DND-41 (cell line): ENCODE data around the gene B3GALT6.

Experiments used
- ATAC-seq: fragments of 200-7000 bp; cut with Tn5 transposase; 3 replicates; pipeline ENCODE4 v1.9.1; 2021; ENCODE audit warnings: low read depth; ENCODE audit not compliant: insufficient read depth
- DNase-seq: peaks from one replicate; pipeline ENCODE4 v3.0.0-alpha.2; 2020
- H2AFZ ChIP-seq: 2 replicates; pipeline ENCODE4 v1.6.0; 2012; ENCODE audit warnings: low read depth, low read length
- H3K27ac ChIP-seq: 2 replicates; pipeline ENCODE4 v1.5.1; 2012; ENCODE audit warnings: low read length, inconsistent platforms
- H3K27me3 ChIP-seq: fragments of 200-600 bp; sonication (generic); 2 replicates; pipeline ENCODE4 v1.6.0; 2012; ENCODE audit warnings: low read length, mild to moderate bottlenecking, inconsistent platforms; ENCODE audit not compliant: insufficient read depth, poor library complexity
- H3K36me3 ChIP-seq: 2 replicates; pipeline ENCODE4 v1.5.1; 2012; ENCODE audit warnings: low read length, inconsistent platforms; ENCODE audit not compliant: insufficient read depth
- H3K4me1 ChIP-seq: 2 replicates; pipeline ENCODE4 v1.5.1; 2012; ENCODE audit warnings: mild to moderate bottlenecking, low read length; ENCODE audit not compliant: insufficient read depth
- H3K4me2 ChIP-seq: 2 replicates; pipeline ENCODE4 v1.6.0; 2012; ENCODE audit warnings: mild to moderate bottlenecking, moderate library complexity, low read length, inconsistent platforms; ENCODE audit not compliant: insufficient read depth
- H3K4me3 ChIP-seq, 2 experiments: fragments of 200-600 bp in 1 of 2; shearing (Covaris generic) in 1 of 2; 2 replicates each; pipeline ENCODE4 v1.5.1; 2012 to 2016; ENCODE audit warnings: inconsistent platforms in 2 of 2, low read length in 2 of 2, mild to moderate bottlenecking in 2 of 2, low read depth in 1 of 2, moderate library complexity in 1 of 2
- H3K79me2 ChIP-seq: 2 replicates; pipeline ENCODE4 v1.6.0; 2012; ENCODE audit warnings: low read length, inconsistent platforms; ENCODE audit not compliant: insufficient read depth
- H3K9ac ChIP-seq: 2 replicates; pipeline ENCODE4 v1.6.0; 2012; ENCODE audit warnings: low read depth, mild to moderate bottlenecking, inconsistent platforms, low read length, moderate library complexity
- H3K9me3 ChIP-seq: 2 replicates; pipeline ENCODE4 v1.5.1; 2012; ENCODE audit warnings: low read length, moderate library complexity, mild to moderate bottlenecking, inconsistent platforms; ENCODE audit not compliant: insufficient read depth, severe bottlenecking
- H4K20me1 ChIP-seq: 2 replicates; pipeline ENCODE4 v1.6.0; 2012; ENCODE audit warnings: low read length; ENCODE audit not compliant: insufficient read depth
- EZH2 ChIP-seq: IDR thresholded peaks from 3 replicates; pipeline ENCODE4 v1.6.1; 2012; ENCODE audit warnings: borderline replicate concordance, low read depth, mild to moderate bottlenecking, moderate library complexity, low read length, inconsistent platforms; ENCODE audit not compliant: severe bottlenecking
- TF ChIP-seq, protein P1 (sequence below): IDR thresholded peaks from 2 replicates; pipeline ENCODE4 v1.5.1; 2012; ENCODE audit warnings: borderline replicate concordance, low read length, moderate library complexity, mild to moderate bottlenecking; ENCODE audit not compliant: poor library complexity, severe bottlenecking; ENCODE audit errors: extremely low read depth

Gene B3GALT6

DNA sequence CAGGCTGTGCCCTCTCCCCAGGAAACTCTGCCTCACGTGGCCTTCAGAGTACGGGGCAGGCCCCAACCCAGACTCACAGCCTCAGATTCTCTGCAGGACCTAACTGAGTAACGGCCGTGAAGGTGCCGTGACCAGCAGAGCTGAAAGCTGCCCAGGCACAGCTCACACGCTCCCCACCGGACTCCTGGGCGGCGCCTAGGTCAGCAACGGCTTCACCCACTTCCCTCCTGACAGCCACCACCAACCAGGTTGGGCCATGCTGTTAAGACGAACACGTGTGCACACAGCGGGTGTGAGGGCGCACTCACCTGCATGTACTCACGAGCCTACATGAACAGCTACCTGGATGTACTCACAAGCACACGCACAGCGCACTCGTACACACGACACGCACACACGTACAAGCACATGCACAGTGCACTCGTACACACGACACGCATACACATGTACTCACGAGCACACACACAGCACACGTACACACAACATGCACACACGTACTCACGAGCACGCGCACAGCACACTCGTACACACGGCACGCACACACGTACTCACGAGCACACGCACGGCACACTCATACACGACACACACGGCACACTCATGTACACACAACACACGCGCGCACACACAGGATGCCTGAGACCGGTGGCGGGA, 9.3 kb upstream of the B3GALT6 start:
- Histone ChIP-seq H2AFZ (no peak overlapping the region), H3K9me3 (no peaks in the 10 kb centered on the region), H3K4me3 (no peak overlapping the region), H4K20me1 (peaks cover 68% of the 10 kb centered on the region), H3K27ac (no peak overlapping the region), H3K4me1 (no peaks in the 10 kb centered on the region), H3K79me2 (peaks cover 34% of the 10 kb centered on the region), H3K4me2 (no peak overlapping the region), H3K9ac (no peak overlapping the region), H3K36me3 (peaks cover 93% of the 10 kb centered on the region), H3K27me3 (no peaks in the 10 kb centered on the region)
- ATAC-seq = no peak
- TF ChIP-seq, protein P1, sequence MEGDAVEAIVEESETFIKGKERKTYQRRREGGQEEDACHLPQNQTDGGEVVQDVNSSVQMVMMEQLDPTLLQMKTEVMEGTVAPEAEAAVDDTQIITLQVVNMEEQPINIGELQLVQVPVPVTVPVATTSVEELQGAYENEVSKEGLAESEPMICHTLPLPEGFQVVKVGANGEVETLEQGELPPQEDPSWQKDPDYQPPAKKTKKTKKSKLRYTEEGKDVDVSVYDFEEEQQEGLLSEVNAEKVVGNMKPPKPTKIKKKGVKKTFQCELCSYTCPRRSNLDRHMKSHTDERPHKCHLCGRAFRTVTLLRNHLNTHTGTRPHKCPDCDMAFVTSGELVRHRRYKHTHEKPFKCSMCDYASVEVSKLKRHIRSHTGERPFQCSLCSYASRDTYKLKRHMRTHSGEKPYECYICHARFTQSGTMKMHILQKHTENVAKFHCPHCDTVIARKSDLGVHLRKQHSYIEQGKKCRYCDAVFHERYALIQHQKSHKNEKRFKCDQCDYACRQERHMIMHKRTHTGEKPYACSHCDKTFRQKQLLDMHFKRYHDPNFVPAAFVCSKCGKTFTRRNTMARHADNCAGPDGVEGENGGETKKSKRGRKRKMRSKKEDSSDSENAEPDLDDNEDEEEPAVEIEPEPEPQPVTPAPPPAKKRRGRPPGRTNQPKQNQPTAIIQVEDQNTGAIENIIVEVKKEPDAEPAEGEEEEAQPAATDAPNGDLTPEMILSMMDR = no peak
- no peak for TF ChIP-seq EZH2
- DNase-seq = no peak

DNA sequence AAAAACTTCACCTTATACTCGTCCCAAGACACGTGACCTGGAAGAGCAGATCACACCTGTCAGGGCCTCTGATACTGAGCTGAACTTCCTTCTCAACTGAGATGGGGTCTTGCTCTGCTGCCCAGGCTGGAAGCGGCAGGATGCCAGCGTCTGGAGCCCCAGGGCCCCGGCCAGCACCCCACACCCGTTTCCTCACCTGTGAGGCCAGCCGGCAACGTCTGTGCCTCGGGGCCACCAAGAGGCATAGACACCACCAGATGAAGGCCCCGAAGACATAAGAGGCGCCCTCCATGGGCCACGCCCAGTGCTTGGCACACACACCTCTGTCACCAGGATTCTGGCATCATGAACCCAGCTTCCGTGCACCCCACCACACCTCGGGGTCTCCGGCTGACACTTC, 8.7 kb upstream of the B3GALT6 start:
- no peak overlapping the region for H2AFZ ChIP-seq
- H3K27ac ChIP-seq = no peak overlapping the region
- TF ChIP-seq, protein P1 = no peak
- no peak for TF ChIP-seq EZH2
- peaks cover 94% of the 10 kb centered on the region for H3K36me3 ChIP-seq
- H4K20me1 ChIP-seq = peaks cover 67% of the 10 kb centered on the region
- no peaks in the 10 kb centered on the region for H3K9me3 ChIP-seq
- H3K4me3 ChIP-seq = no peak overlapping the region
- no peak for ATAC-seq
- no peak for DNase-seq
- no peak overlapping the region for H3K4me2 ChIP-seq
- H3K79me2 ChIP-seq = peaks cover 41% of the 10 kb centered on the region
- H3K4me1 ChIP-seq = no peaks in the 10 kb centered on the region
- no peaks in the 10 kb centered on the region for H3K27me3 ChIP-seq
- H3K9ac ChIP-seq = no peak overlapping the region

DNA sequence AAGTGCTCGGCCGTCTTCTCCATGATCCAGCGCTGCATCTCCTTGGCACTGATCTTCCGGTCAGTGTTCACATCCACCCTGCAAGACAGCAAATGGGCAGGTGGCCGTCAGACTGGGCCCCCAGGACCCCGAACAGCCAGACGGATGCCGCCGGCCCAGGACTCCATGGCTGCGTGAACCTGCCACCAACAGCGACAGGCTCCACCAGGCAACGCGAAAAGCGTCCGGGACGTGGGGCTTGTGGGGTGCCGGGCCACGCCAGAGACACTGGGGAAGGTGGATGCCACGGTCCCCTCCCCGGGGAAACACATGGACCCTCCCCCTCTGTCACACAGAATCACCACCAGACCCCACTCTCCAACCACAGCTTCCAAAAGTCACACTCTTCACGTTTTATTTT, 8.1 kb upstream of the B3GALT6 start:
- H3K9ac ChIP-seq = no peak overlapping the region

More for the DNA sequence above, 8.1 kb upstream of the B3GALT6 start:
- peaks cover 68% of the 10 kb centered on the region for H4K20me1 ChIP-seq
- peaks cover 94% of the 10 kb centered on the region for H3K36me3 ChIP-seq
- no peak overlapping the region for H2AFZ ChIP-seq
- no peaks in the 10 kb centered on the region for H3K9me3 ChIP-seq
- no peak for DNase-seq
- no peak overlapping the region for H3K4me3 ChIP-seq
- TF ChIP-seq, protein P1 = no peak
- TF ChIP-seq EZH2 = no peak
- no peaks in the 10 kb centered on the region; the same call in 1 of the 2 replicates for H3K4me1 ChIP-seq
- no peak overlapping the region for H3K4me2 ChIP-seq
- no peaks in the 10 kb centered on the region for H3K27me3 ChIP-seq
- H3K79me2 ChIP-seq = peaks cover 46% of the 10 kb centered on the region
- ATAC-seq = no peak
- no peak overlapping the region for H3K27ac ChIP-seq
